ENCODE measurements around the gene HES5. TPM values are rescaled to one million over a fixed set of nuclear protein-coding genes. Genes with fewer than 3 reads are reported as not detected.

Gene HES5
- total and polyA plus RNA-seq, 10 donors: 0.36 to 0.54 (median 0.38) TPM; not detected in 5

DNA sequence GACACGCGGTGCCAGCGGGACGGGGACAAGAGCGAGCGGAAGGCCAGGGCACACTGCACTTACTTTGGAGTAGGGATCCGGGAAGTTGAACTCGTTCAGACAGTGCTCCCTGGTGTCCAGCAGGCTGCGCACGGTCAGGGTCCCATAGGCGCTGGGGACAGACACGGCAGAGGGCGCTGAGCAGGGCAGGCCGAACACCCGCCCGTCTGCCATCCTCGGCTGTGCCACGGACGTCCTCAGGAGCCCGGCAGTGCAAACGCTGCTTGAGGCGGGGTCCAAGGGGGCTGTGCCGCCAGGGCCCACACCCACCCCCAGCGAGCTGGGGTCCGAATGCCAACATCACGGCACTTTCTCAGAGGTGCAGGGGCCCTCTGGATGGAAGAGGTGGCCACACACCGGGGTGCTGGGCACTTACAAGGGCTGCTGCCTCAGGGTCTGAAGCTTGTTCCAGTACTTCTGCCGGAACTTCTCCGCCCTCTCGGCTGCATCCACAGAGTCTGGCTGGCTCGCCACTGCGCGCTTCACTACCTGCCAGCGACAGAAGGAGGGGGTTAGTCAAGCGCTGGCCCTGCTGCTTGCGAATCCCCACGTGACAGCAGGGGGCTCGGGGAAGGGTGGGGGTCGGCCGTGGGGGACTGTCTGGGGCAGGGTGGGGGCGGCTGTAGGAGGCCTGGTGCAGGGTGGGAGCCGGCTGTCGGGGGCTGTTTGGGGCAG, 16.0 kb downstream of the HES5 start:
- intact Hi-C loops (cut with DNase I; ENCODE audit: low total_unique reads): no loop called here
- 86 to 95% (median 90%) methylated on average over 15 to 43 of the region's 43 CpGs for WGBS, 5 donors
- no peak for DNase-seq

DNA sequence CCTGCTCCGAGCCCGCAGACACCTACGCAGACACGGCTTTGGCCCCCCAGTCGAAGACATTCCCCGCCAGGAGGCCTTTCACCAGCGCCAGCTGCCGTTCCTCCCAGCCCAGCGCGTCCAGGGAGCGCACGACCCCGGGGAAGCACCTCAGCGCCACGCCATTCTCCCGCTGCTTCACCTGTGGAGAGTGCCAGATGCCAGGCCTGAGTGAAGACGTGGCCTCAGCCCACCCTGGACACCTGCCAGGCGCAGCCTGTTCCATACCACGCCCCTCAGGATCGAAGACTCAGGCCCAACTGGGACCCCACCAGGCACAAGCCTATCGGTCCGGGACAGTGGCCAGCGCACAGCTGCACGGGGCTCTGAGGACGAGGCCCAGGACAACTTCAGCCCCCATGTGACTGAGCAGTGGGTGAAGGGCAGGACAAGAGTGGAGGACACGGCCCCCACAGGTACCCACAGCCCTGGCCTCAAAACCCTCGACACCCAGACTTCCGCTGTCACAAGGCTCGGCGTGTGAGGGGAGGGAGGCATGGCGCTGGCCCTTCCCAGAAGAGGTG, 17.1 kb downstream of the HES5 start:
- TF ChIP-seq POLR2AphosphoS5 (IDR thresholded peaks at IDR 0.05): peak in 1 of 3 donors; percentile 36
- TF ChIP-seq, protein P1, sequence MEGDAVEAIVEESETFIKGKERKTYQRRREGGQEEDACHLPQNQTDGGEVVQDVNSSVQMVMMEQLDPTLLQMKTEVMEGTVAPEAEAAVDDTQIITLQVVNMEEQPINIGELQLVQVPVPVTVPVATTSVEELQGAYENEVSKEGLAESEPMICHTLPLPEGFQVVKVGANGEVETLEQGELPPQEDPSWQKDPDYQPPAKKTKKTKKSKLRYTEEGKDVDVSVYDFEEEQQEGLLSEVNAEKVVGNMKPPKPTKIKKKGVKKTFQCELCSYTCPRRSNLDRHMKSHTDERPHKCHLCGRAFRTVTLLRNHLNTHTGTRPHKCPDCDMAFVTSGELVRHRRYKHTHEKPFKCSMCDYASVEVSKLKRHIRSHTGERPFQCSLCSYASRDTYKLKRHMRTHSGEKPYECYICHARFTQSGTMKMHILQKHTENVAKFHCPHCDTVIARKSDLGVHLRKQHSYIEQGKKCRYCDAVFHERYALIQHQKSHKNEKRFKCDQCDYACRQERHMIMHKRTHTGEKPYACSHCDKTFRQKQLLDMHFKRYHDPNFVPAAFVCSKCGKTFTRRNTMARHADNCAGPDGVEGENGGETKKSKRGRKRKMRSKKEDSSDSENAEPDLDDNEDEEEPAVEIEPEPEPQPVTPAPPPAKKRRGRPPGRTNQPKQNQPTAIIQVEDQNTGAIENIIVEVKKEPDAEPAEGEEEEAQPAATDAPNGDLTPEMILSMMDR (IDR thresholded peaks at IDR 0.05 in 8 of 11, conservative IDR thresholded peaks at IDR 0.05 in 3 of 11): no peak
- DNase-seq: no peak
- intact Hi-C loops (cut with DNase I; ENCODE audit: low total_unique reads): no loop called here

More for the DNA sequence above, 16.0 kb downstream of the HES5 start:
- TF ChIP-seq, protein P1 (IDR thresholded peaks at IDR 0.05 in 8 of 11, conservative IDR thresholded peaks at IDR 0.05 in 3 of 11): no peak
- TF ChIP-seq POLR2AphosphoS5 (IDR thresholded peaks at IDR 0.05) (peak in 2 of 3 donors; percentile 10 to 38), POLR2A (IDR thresholded peaks at IDR 0.05) (no peak)
- peaks cover 0 to 15% (median 8%) of the 10 kb centered on the region in 6 donors for H3K4me1 ChIP-seq
- peaks cover 6 to 100% (median 98%) of the 10 kb centered on the region in 6 donors for H3K36me3 ChIP-seq
- no peak overlapping the region for H3K4me3 ChIP-seq
- no peaks in the 10 kb centered on the region for H3K9me3 ChIP-seq
- H3K27me3 ChIP-seq (replicated peaks in 1 of 7): no peaks in the 10 kb centered on the region
- H3K27ac ChIP-seq: no peak overlapping the region

DNA sequence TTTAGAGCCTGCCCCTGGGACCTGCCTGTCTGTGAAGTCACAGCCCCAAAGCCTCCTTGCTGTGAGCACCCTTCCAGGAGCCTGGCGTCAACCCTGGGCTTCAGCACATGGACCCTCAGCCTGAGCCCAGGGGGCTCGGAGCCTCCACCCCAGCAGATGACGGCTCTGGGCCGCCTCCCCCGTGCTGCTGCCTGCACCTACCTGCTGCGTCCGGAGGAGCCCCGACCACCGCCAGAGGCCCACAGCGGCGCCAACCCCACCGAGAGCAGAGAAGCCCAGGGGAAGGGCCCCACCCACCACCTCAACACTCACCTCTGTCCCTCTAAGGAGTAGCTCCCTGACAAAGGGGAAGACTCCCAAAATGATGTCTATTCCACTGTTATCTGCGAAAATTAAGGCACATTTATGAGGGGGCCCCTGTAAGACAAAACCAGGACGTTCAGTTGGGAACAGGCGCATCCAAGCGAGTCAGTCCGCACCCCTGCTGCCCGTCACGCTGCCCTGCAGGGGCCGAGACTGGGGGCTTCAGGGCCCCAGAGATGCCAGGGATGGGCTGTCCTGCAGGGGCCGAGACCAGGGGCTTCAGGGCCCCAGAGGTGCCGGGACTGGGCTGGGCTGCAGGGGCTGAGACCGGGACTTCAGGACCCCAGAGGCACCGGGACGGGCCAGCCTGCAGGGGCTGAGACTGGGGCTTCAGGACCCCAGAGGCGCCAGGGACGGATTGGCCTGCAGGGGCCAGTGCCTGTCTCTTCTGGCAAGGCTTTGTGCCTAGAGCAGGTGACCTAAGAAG, 19.5 kb downstream of the HES5 start:
- peaks cover 0 to 35% (median 15%) of the 10 kb centered on the region in 6 donors for H3K4me1 ChIP-seq
- intact Hi-C loops (cut with DNase I; ENCODE audit: low total_unique reads): no loop called here
- peaks cover 0 to under 1% (median 0%) of the 10 kb centered on the region in 7 donors for H3K27me3 ChIP-seq (replicated peaks in 1 of 7)
- H3K36me3 ChIP-seq: peaks cover 6 to 88% (median 82%) of the 10 kb centered on the region in 6 donors
- H3K4me3 ChIP-seq: no peak overlapping the region
- DNase-seq: no peak
- WGBS, 5 donors: 89 to 98% (median 94%) methylated on average over 10 to 27 of the region's 27 CpGs
- no peaks in the 10 kb centered on the region for H3K9me3 ChIP-seq
- H3K27ac ChIP-seq: no peak overlapping the region
- TF ChIP-seq, protein P1 (IDR thresholded peaks at IDR 0.05 in 8 of 11, conservative IDR thresholded peaks at IDR 0.05 in 3 of 11): no peak
- TF ChIP-seq POLR2A (IDR thresholded peaks at IDR 0.05) (no peak), POLR2AphosphoS5 (IDR thresholded peaks at IDR 0.05) (no peak)

More for the DNA sequence above, 17.1 kb downstream of the HES5 start:
- Histone ChIP-seq H3K27me3 (replicated peaks in 1 of 7) (no peaks in the 10 kb centered on the region), H3K27ac (no peak overlapping the region), H3K4me1 (peaks cover 0 to 15% (median 8%) of the 10 kb centered on the region in 6 donors), H3K36me3 (peaks cover 6 to 100% (median 98%) of the 10 kb centered on the region in 6 donors), H3K9me3 (no peaks in the 10 kb centered on the region), H3K4me3 (no peak overlapping the region)
- WGBS, 5 donors: 86 to 94% (median 94%) methylated on average over 11 to 31 of the region's 31 CpGs

All from spleen (tissue), 11 donors.